CD4-positive, CD25-positive, alpha-beta regulatory T cell (primary cell): Measurements from ENCODE around the gene IL24. TPM values are rescaled to one million over a fixed set of nuclear protein-coding genes. Genes with fewer than 3 reads are reported as not detected.

Source experiments
- ATAC-seq, 2 donors: fragments of 150-1000 bp; cut with Tn5 transposase; one replicate each; pipeline ENCODE4 v1.10.0; 2021; ENCODE audit warnings: low read depth in 2 of 2, moderate number of reproducible peaks in 2 of 2, moderate library complexity in 1 of 2
- DNase-seq, 3 donors: peaks; one replicate each; pipeline versions ENCODE4 v3.0.0 to v3.0.0-alpha.2; 2012 to 2022; ENCODE audit warnings: mixed read lengths in 1 of 3
- H3K27ac ChIP-seq: one replicate; pipeline ENCODE4 v1.7.0; 2013; ENCODE audit warnings: mild to moderate bottlenecking, low read length; ENCODE audit not compliant: insufficient read depth, poor library complexity, severe bottlenecking
- H3K27me3 ChIP-seq: one replicate; pipeline ENCODE4 v1.7.0; 2013; ENCODE audit warnings: low read length; ENCODE audit not compliant: control insufficient read depth, insufficient read depth
- H3K36me3 ChIP-seq: one replicate; pipeline ENCODE4 v1.7.0; 2013; ENCODE audit warnings: mild to moderate bottlenecking, low read length, moderate library complexity; ENCODE audit not compliant: control insufficient read depth, insufficient read depth
- H3K4me1 ChIP-seq: 2 replicates; pipeline ENCODE4 v1.7.0; 2013; ENCODE audit warnings: mild to moderate bottlenecking, low read length; ENCODE audit not compliant: insufficient read depth, control insufficient read depth, poor library complexity, severe bottlenecking
- H3K4me3 ChIP-seq: one replicate; pipeline ENCODE4 v1.7.0; 2013; ENCODE audit warnings: low read depth, mild to moderate bottlenecking, low read length, moderate library complexity
- H3K9me3 ChIP-seq, 2 experiments: 1 replicate in 1 of 2; 2 replicates in 1 of 2; pipeline ENCODE4 v1.7.0; 2013; ENCODE audit warnings: low read length in 2 of 2, mild to moderate bottlenecking in 1 of 2, moderate library complexity in 1 of 2; ENCODE audit not compliant: control insufficient read depth in 2 of 2
- H3K27ac Mint-ChIP-seq, 3 donors: one replicate each; pipeline ENCODE4 v1.8.0; 2020 to 2022; ENCODE audit warnings: mild to moderate bottlenecking in 3 of 3, mixed read lengths in 3 of 3, moderate library complexity in 2 of 3
- H3K27me3 Mint-ChIP-seq: one replicate; pipeline ENCODE4 v1.8.0; 2022; ENCODE audit warnings: mild to moderate bottlenecking, mixed read lengths
- H3K36me3 Mint-ChIP-seq: one replicate; pipeline ENCODE4 v1.8.0; 2020; ENCODE audit warnings: mixed read lengths
- H3K4me1 Mint-ChIP-seq, 4 donors: one replicate each; pipeline ENCODE4 v1.8.0; 2020 to 2022; ENCODE audit warnings: mixed read lengths in 4 of 4, mild to moderate bottlenecking in 1 of 4
- H3K4me3 Mint-ChIP-seq, 4 donors: one replicate each; pipeline ENCODE4 v1.8.0; 2020 to 2022; ENCODE audit warnings: mild to moderate bottlenecking in 4 of 4, mixed read lengths in 4 of 4, moderate library complexity in 3 of 4
- H3K9me3 Mint-ChIP-seq, 7 donors: one replicate each; pipeline ENCODE4 v1.8.0; 2020 to 2022; ENCODE audit warnings: mixed read lengths in 7 of 7, mild to moderate bottlenecking in 3 of 7, moderate library complexity in 2 of 7
- polyA plus RNA-seq, 4 donors: library from polyadenylated mRNA; unstranded; fragments of 300-500 nt; fragmentation: Illumina TruSeq; gene quantifications; one replicate each; pipeline ENCODE4 v1.2.3, GENCODE V29; 2021
- total RNA-seq: library from RNA; stranded (reverse); gene quantifications from one replicate; pipeline ENCODE4 v1.2.3, GENCODE V29; 2022

Gene IL24
- total and polyA plus RNA-seq, 5 donors from 2014 or later, result 25.0 to 36.3 (median 29.6) TPM; not detected in 1

GRCh38 chr1:206929524-206929923 lies 32.3 kb downstream of the IL24 start:
- Histone ChIP-seq H3K27me3 (no peaks in the 10 kb centered on the region), H3K4me3 (no peak overlapping the region), H3K36me3 (no peaks in the 10 kb centered on the region), H3K4me1 (peaks cover 53% of the 10 kb centered on the region), H3K9me3 (no peaks in the 10 kb centered on the region), H3K27ac (peak overlapping the region; percentile 70)
- Mint-ChIP-seq H3K9me3 (no peaks in the 10 kb centered on the region), H3K36me3 (no peaks in the 10 kb centered on the region), H3K27me3 (no peaks in the 10 kb centered on the region), H3K4me1 (peaks cover 9 to 64% (median 39%) of the 10 kb centered on the region in 4 donors), H3K4me3 (peak overlapping the region in 3 of 4 donors; percentile 70 to 83 (median 73)), H3K27ac (peak overlapping the region; percentile 90 to 93 (median 92))
- peak in 1 of 3 donors; percentile 27 for DNase-seq
- ATAC-seq, result no peak

GRCh38 chr1:206930210-206930798 lies 33.1 kb downstream of the IL24 start:
- H3K4me3 Mint-ChIP-seq, result peak overlapping the region; percentile 70 to 83 (median 78)
- ATAC-seq (peak; percentile 15 to 43), DNase-seq (peak in 2 of 3 donors; percentile 33 to 45)
- H3K9me3 Mint-ChIP-seq, result no peaks in the 10 kb centered on the region
- peaks cover 9 to 64% (median 39%) of the 10 kb centered on the region in 4 donors for H3K4me1 Mint-ChIP-seq
- Histone ChIP-seq H3K9me3 (no peaks in the 10 kb centered on the region), H3K36me3 (no peaks in the 10 kb centered on the region), H3K4me3 (peak overlapping the region; percentile 7), H3K27me3 (no peaks in the 10 kb centered on the region), H3K4me1 (peaks cover 45% of the 10 kb centered on the region), H3K27ac (peak overlapping the region; percentile 70)
- H3K27me3 Mint-ChIP-seq, result no peaks in the 10 kb centered on the region
- peak overlapping the region; percentile 92 to 96 (median 93) for H3K27ac Mint-ChIP-seq
- H3K36me3 Mint-ChIP-seq, result no peaks in the 10 kb centered on the region

- Mint-ChIP-seq H3K4me3 (no peak overlapping the region), H3K27ac (peak overlapping the region; percentile 88 to 93 (median 92)), H3K27me3 (no peaks in the 10 kb centered on the region), H3K36me3 (no peaks in the 10 kb centered on the region), H3K9me3 (no peaks in the 10 kb centered on the region), H3K4me1 (peaks cover 9 to 64% (median 38%) of the 10 kb centered on the region in 4 donors)
- DNase-seq (no peak), ATAC-seq (no peak)
- no peak overlapping the region for H3K4me3 ChIP-seq
- H3K36me3 ChIP-seq, result no peaks in the 10 kb centered on the region
- peaks cover 35% of the 10 kb centered on the region for H3K4me1 ChIP-seq
- no peaks in the 10 kb centered on the region for H3K27me3 ChIP-seq
- no peak overlapping the region for H3K27ac ChIP-seq
- no peaks in the 10 kb centered on the region for H3K9me3 ChIP-seq
Observed at GRCh38 chr1:206931709-206932108, 34.5 kb downstream of the IL24 start.

- H3K27me3 Mint-ChIP-seq, result no peaks in the 10 kb centered on the region
- no peaks in the 10 kb centered on the region for H3K9me3 ChIP-seq
- H3K4me1 Mint-ChIP-seq, result peaks cover 9 to 62% (median 37%) of the 10 kb centered on the region in 4 donors
- no peaks in the 10 kb centered on the region for H3K36me3 ChIP-seq
- no peak overlapping the region for H3K4me3 ChIP-seq
- ATAC-seq (no peak), DNase-seq (no peak)
- peaks cover 31% of the 10 kb centered on the region for H3K4me1 ChIP-seq
- no peaks in the 10 kb centered on the region for H3K27me3 ChIP-seq
- H3K36me3 Mint-ChIP-seq, result no peaks in the 10 kb centered on the region
- peak overlapping the region; percentile 88 to 93 (median 92) for H3K27ac Mint-ChIP-seq
- no peak overlapping the region for H3K27ac ChIP-seq
- no peak overlapping the region for H3K4me3 Mint-ChIP-seq
- H3K9me3 Mint-ChIP-seq, result no peaks in the 10 kb centered on the region
Observed at GRCh38 chr1:206932177-206932576, 34.9 kb downstream of the IL24 start.

GRCh38 chr1:206933333-206933945 lies 36.2 kb downstream of the IL24 start:
- H3K27me3 ChIP-seq, result no peaks in the 10 kb centered on the region
- H3K9me3 Mint-ChIP-seq, result no peaks in the 10 kb centered on the region
- H3K27ac Mint-ChIP-seq, result peak overlapping the region in 1 of 3 donors; percentile 93
- H3K27ac ChIP-seq, result no peak overlapping the region
- no peaks in the 10 kb centered on the region for H3K27me3 Mint-ChIP-seq
- ATAC-seq (peak; percentile 58 to 62), DNase-seq (peak; percentile 62 to 70 (median 69))
- H3K36me3 Mint-ChIP-seq, result no peaks in the 10 kb centered on the region
- no peaks in the 10 kb centered on the region for H3K36me3 ChIP-seq
- peaks cover 9 to 49% (median 30%) of the 10 kb centered on the region in 4 donors for H3K4me1 Mint-ChIP-seq
- no peak overlapping the region for H3K4me3 ChIP-seq
- H3K4me3 Mint-ChIP-seq, result peak overlapping the region in 2 of 4 donors; percentile 25 to 79
- H3K9me3 ChIP-seq, result no peaks in the 10 kb centered on the region
- peaks cover 29% of the 10 kb centered on the region for H3K4me1 ChIP-seq

GRCh38 chr1:206935491-206936067 lies 38.3 kb downstream of the IL24 start:
- no peaks in the 10 kb centered on the region for H3K9me3 ChIP-seq
- no peak overlapping the region for H3K27ac ChIP-seq
- H3K4me1 ChIP-seq, result peaks cover 18% of the 10 kb centered on the region
- no peaks in the 10 kb centered on the region for H3K36me3 ChIP-seq
- H3K27me3 ChIP-seq, result no peaks in the 10 kb centered on the region
- no peaks in the 10 kb centered on the region for H3K36me3 Mint-ChIP-seq
- ATAC-seq, result no peak
- peak overlapping the region in 2 of 3 donors; percentile 41 to 60 for H3K27ac Mint-ChIP-seq
- no peaks in the 10 kb centered on the region for H3K9me3 Mint-ChIP-seq
- H3K4me1 Mint-ChIP-seq, result peaks cover 0 to 30% (median 19%) of the 10 kb centered on the region in 4 donors
- peak in 2 of 3 donors; percentile 18 to 60 for DNase-seq
- no peaks in the 10 kb centered on the region for H3K27me3 Mint-ChIP-seq
- no peak overlapping the region for H3K4me3 ChIP-seq
- no peak overlapping the region for H3K4me3 Mint-ChIP-seq

GRCh38 chr1:206937425-206937824 lies 40.2 kb downstream of the IL24 start:
- DNase-seq (no peak), ATAC-seq (no peak)
- H3K27me3 Mint-ChIP-seq, result no peaks in the 10 kb centered on the region
- peaks cover 8% of the 10 kb centered on the region for H3K4me1 ChIP-seq
- no peak overlapping the region for H3K27ac Mint-ChIP-seq
- H3K36me3 ChIP-seq, result no peaks in the 10 kb centered on the region
- H3K27ac ChIP-seq, result no peak overlapping the region
- H3K9me3 Mint-ChIP-seq, result no peaks in the 10 kb centered on the region
- no peak overlapping the region for H3K4me3 Mint-ChIP-seq
- no peaks in the 10 kb centered on the region for H3K27me3 ChIP-seq
- peaks cover 0 to 12% (median 10%) of the 10 kb centered on the region in 4 donors for H3K4me1 Mint-ChIP-seq
- H3K9me3 ChIP-seq, result no peaks in the 10 kb centered on the region
- no peak overlapping the region for H3K4me3 ChIP-seq
- no peaks in the 10 kb centered on the region for H3K36me3 Mint-ChIP-seq
